ENCODE measurements around the gene SLC22A7. TPM values are rescaled to one million over a fixed set of nuclear protein-coding genes. Genes with fewer than 3 reads are reported as not detected.

SLC22A7 gene
- total RNA-seq, 1 donor from 2014 or later: not detected

- DNase-seq: no peak
These were observed 14.2 kb upstream of the SLC22A7 start for GRCh38 chr6:43283905-43284304.

- DNase-seq: no peak
These were observed 12.9 kb upstream of the SLC22A7 start for GRCh38 chr6:43284991-43285781.

- DNase-seq: no peak
These were observed 12.2 kb upstream of the SLC22A7 start for GRCh38 chr6:43285832-43286231.

- DNase-seq: no peak
These were observed 11.5 kb upstream of the SLC22A7 start for GRCh38 chr6:43286456-43286979.

- DNase-seq: no peak
These were observed 10.9 kb upstream of the SLC22A7 start for GRCh38 chr6:43286980-43287716.

- DNase-seq: no peak
These were observed 10.1 kb upstream of the SLC22A7 start for GRCh38 chr6:43287717-43288679.

- no peak for DNase-seq
These were observed 7.6 kb upstream of the SLC22A7 start for GRCh38 chr6:43290339-43290904.

GRCh38 chr6:43290905-43291355 is 7.1 kb upstream of the SLC22A7 start:
- DNase-seq: no peak

- no peak for DNase-seq
These were observed 6.4 kb upstream of the SLC22A7 start for GRCh38 chr6:43291708-43292107.

- DNase-seq: no peak
These were observed 5.7 kb upstream of the SLC22A7 start for GRCh38 chr6:43292341-43292740.

GRCh38 chr6:43292763-43293318 is 5.2 kb upstream of the SLC22A7 start:
- DNase-seq: no peak

GRCh38 chr6:43293698-43294097 is 4.4 kb upstream of the SLC22A7 start:
- no peak for DNase-seq

GRCh38 chr6:43294536-43294935 is 3.5 kb upstream of the SLC22A7 start:
- no peak for DNase-seq

- DNase-seq: no peak
These were observed 2.6 kb upstream of the SLC22A7 start for GRCh38 chr6:43295456-43295855.

- DNase-seq: no peak
These were observed 1.1 kb upstream of the SLC22A7 start for GRCh38 chr6:43296780-43297497.

- DNase-seq: no peak
These were observed 691 bp downstream of the SLC22A7 start for GRCh38 chr6:43298565-43299337.

GRCh38 chr6:43299338-43300293 is 1.6 kb downstream of the SLC22A7 start:
- no peak for DNase-seq

GRCh38 chr6:43301081-43301870 is 3.2 kb downstream of the SLC22A7 start:
- DNase-seq: no peak

Measured in tongue (tissue), 2 donors.